SK-N-MC (cell line): ENCODE measurements around the gene C2orf74.

Source experiments
- DNase-seq: peaks from one replicate; pipeline ENCODE4 v3.0.0-alpha.2; 2011; ENCODE audit warnings: low read depth, low spot score
- H3K27ac ChIP-seq: fragments of 200-600 bp; sonication (generic); 2 replicates; pipeline ENCODE4 v1.5.1; 2016; ENCODE audit warnings: mixed run types
- H3K36me3 ChIP-seq: fragments of 200-600 bp; sonication (generic); 2 replicates; pipeline ENCODE4 v1.6.1; 2017; ENCODE audit warnings: antibody characterized with exemption, low read length, mixed read lengths; ENCODE audit not compliant: insufficient read depth
- H3K4me3 ChIP-seq: fragments of 200-600 bp; sonication (generic); 2 replicates; pipeline ENCODE4 v1.5.1; 2016
- H3K9ac ChIP-seq: fragments of 200-600 bp; sonication (generic); 2 replicates; pipeline ENCODE4 v1.8.0; 2017; ENCODE audit warnings: mixed run types, mixed read lengths; ENCODE audit not compliant: insufficient read length
- H3K9me3 ChIP-seq: fragments of 200-600 bp; sonication (generic); 2 replicates; pipeline ENCODE4 v1.6.1; 2017; ENCODE audit warnings: low read depth, mild to moderate bottlenecking, antibody characterized with exemption, low read length, moderate library complexity, mixed read lengths
- EZH2 ChIP-seq: fragments of 200-600 bp; sonication (generic); IDR thresholded peaks from one replicate; pipeline ENCODE4 v1.6.1; 2017; ENCODE audit warnings: antibody characterized with exemption
- FOXP2 ChIP-seq: optimal IDR thresholded peaks from 2 replicates; pipeline ENCODE3; 2011; ENCODE audit warnings: mild to moderate bottlenecking, moderate library complexity; ENCODE audit not compliant: insufficient read depth; ENCODE audit errors: extremely low read length, control extremely low read depth
- POLR2AphosphoS5 ChIP-seq: IDR thresholded peaks from 2 replicates; pipeline ENCODE4 v1.6.1; 2012; ENCODE audit warnings: mild to moderate bottlenecking, low read depth, low read length, borderline replicate concordance

Gene C2orf74

DNA sequence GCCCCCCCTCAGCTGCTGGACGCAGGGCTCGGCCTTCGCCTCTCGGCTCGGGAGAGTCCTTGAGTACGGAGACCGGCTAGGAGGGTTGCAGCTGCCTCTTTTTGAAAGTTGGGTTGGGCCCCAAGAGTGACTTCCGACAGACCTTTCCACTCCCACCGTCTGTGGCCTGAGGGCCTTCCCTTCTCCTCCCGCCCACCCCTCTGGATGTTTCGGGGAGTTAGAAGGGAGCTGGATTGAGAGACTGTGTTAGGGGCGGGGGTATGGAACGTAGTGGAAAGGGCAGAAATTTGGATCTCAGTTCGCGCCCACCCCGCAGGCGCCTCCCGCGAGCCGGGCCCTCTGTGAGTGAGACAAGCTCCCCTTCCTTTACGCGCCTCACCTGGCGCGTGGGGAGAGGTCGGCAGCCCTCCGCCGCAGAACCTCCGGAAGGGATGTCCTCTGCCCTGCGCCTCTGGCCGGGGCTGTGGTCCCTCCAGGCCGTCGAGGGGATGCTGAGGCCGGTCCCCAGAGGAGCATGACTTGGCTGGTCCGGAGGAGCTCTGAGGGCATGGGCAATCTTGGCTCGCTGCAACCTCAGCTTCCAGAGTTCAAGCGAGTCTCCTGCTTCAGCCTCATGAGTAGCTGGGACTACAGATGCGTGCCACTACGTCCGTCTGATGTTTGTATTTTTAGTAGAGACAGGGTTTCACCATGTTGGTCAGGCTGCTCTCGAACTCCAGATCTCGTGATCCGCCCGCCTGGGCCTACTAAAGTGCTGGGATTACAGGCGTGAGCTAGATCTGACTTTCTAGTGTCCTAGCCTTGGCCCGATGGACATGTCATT is 15.9 kb downstream of the C2orf74 start:
- H3K36me3 ChIP-seq = peaks cover 24% of the 10 kb centered on the region
- peak overlapping the region; percentile 90 for H3K27ac ChIP-seq
- H3K9me3 ChIP-seq = no peaks in the 10 kb centered on the region
- TF ChIP-seq FOXP2 (no peak), EZH2 (no peak), POLR2AphosphoS5 (no peak)
- no peak for DNase-seq
- H3K4me3 ChIP-seq = peak overlapping the region; percentile 89
- peak overlapping the region; percentile 95 for H3K9ac ChIP-seq

DNA sequence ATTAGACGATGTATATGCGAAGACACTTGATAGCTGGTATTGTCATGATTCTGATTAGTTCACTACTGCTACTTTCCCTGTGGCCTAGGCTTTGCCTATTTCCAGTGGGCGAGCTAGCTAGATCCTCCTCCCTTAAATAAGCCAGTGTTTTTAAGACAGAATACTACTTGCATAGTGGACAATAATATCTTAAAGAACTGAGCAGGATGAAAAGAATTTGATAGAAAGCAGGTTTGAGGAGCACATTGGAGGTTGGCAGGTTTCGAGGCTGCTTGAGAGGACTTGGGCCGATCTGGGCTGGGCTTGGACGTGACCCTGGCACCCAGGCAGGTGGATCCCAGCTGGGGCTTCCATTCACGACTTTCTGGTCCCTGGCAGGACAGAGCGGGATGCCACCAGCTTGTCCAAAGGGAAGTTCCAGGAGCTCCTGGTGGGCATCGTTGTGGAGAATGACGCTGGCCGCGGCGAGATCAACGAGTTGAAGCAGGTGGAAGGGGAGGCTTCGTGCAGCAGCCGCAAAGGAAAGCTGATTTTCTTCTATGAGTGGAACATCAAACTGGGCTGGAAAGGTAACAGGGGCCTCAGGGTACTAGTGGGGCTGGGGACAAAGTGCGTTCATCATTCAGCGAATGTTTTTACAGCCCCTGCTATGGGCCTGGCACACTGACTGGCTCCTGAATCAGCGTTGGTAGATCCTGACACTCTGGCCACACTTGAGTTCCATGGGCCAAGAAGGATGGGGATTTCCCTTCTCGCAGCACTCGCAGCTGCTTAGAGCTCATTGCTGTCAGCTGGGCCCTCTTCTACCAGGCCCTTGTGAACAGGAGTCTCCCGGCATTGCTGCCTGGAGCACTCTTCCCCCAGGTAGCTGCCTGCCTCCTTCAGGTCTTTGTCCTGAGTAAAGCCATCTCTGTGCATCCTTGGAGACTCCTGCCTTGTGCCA is 16.9 kb downstream of the C2orf74 start:
- no peaks in the 10 kb centered on the region for H3K9me3 ChIP-seq
- no peak overlapping the region for H3K9ac ChIP-seq
- TF ChIP-seq POLR2AphosphoS5 (no peak), EZH2 (no peak), FOXP2 (no peak)
- peak overlapping the region; percentile 89 for H3K4me3 ChIP-seq
- no peak overlapping the region for H3K27ac ChIP-seq
- peaks cover 33% of the 10 kb centered on the region for H3K36me3 ChIP-seq
- no peak for DNase-seq

DNA sequence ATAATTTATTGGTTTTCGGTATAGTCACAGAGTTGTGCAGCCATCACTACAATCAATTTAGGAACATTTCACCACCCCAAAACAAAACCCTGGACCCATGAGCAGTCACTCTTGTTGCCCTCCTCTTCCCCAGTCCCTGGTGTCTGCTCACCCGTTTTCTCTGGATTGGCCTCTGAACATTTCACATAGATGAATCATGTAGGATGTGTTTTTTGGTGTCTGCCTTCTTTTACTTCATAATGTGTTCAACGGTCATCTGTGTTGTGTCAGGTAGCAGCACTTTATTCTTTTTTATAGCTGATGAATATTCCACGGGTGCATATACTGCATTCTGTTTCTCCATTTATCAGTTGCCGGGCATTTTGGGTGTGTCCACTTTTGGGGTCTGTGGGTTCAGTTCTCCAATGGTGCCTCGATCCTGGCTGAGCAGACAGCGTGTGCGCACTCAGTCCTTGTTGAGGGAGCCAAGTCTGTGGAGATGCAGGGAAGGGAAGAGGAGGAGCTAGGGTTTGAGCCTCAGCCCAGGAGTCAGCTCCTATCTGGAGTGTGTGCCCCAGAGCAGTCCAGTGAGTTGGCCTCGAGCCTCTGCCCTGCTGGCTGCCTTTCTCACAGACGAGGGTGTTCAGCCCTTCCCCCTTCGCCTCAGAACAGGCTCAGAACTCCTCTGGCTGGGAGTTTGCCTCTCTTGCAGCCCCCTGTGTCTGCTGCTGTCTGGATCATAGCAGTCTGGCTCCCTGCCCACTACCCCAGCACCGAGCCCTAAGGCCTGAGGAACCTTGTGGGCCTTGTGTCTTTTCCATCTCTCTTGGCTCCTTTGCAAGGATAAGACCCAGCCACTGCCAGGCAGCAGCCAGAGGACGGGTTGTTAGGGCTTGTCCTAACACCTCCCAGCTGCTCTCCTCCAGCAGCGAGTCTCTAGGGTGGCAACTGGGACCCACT is 18.0 kb downstream of the C2orf74 start:
- no peaks in the 10 kb centered on the region for H3K9me3 ChIP-seq

DNA sequence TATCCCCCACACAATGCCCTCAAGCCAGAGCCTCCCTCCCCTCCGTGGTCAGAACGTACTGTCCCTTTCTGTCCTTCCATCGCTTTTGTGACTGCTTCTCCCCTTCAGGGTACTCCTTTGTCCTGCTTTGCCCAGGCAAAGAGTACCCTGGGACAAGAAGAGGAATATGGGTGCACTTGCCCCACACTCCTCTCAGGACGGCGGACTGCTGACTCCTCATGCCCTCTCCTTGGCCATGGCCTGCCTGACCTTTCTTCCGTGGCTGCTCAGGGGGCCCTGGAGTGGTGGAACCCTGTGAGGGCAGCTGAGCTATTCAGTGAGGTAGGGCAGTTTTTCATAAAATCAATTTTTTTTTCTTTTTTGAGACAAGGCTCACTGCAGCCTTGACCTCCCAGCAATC is 18.7 kb downstream of the C2orf74 start:
- no peak for DNase-seq
- Histone ChIP-seq H3K9ac (no peak overlapping the region), H3K27ac (no peak overlapping the region), H3K36me3 (peaks cover 51% of the 10 kb centered on the region), H3K9me3 (no peaks in the 10 kb centered on the region), H3K4me3 (no peak overlapping the region)
- no peak for TF ChIP-seq EZH2
- no peak for TF ChIP-seq POLR2AphosphoS5
- TF ChIP-seq FOXP2 = no peak

More for the DNA sequence above, 18.0 kb downstream of the C2orf74 start:
- no peak for DNase-seq
- Histone ChIP-seq H3K27ac (0 out of 2 replicates have a peak overlapping the region, but pooled peaks have one; percentile 29), H3K36me3 (peaks cover 44% of the 10 kb centered on the region), H3K4me3 (peak overlapping the region; percentile 34), H3K9ac (peak overlapping the region; percentile 29)
- no peak for TF ChIP-seq POLR2AphosphoS5
- TF ChIP-seq EZH2 = no peak
- TF ChIP-seq FOXP2 = no peak

DNA sequence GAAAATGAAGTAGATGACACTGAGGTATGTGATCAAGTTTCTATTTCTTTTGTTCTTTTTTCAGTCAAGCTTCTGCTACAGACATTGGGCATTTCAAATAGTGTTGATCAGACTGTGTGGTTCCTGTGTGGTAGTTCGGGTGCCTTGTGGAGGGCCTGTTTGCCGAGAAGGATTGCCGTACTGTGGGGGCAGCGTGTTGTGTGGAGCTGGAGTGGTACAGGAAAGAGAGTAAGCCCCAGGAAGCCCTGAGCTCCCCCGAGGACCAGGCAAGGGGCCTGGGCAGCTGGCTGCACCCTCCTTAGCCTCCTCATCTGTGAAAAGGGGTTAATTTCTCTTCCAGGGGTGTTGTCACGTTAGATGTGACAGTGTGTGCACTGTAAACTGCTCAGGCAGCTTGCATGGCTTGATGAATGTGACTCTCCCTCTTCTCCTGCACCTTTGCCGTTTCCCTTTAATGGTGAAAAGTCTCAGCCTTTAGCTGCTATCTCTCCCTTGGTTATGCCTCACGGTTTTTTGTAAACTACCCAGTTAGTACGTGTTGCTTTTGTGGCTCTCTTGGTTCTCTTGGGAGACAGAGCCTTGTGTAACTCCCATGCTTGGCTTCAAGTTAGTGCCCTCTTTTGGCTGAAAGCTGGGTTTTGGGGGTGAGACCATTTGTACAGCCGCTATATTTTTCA is 19.5 kb downstream of the C2orf74 start:
- Histone ChIP-seq H3K4me3 (no peak overlapping the region), H3K9me3 (no peaks in the 10 kb centered on the region), H3K27ac (no peak overlapping the region), H3K36me3 (peaks cover 59% of the 10 kb centered on the region), H3K9ac (peak overlapping the region; percentile 48)
- no peak for DNase-seq
- TF ChIP-seq POLR2AphosphoS5 (no peak), FOXP2 (no peak), EZH2 (no peak)

DNA sequence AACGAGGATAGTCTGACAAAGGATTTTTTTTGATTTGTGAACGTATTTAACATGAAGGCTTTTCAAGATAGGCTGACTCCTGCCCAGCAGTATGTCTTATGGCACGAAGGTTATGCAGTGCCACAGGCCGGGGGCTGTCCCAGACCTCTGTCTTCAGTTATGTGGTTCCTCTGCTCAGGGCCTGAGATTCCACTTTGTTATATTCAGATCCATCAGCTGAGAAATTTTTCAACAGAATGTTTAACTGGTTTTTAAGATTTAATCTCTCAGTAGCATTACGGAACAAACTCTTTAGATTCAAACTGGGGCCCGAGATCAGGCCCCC is 20.0 kb downstream of the C2orf74 start:
- Histone ChIP-seq H3K9me3 (no peaks in the 10 kb centered on the region), H3K4me3 (no peak overlapping the region), H3K27ac (no peak overlapping the region), H3K9ac (peak overlapping the region; percentile 48), H3K36me3 (peaks cover 64% of the 10 kb centered on the region)
- no peak for TF ChIP-seq EZH2
- no peak for TF ChIP-seq FOXP2
- TF ChIP-seq POLR2AphosphoS5 = no peak
- DNase-seq = no peak

DNA sequence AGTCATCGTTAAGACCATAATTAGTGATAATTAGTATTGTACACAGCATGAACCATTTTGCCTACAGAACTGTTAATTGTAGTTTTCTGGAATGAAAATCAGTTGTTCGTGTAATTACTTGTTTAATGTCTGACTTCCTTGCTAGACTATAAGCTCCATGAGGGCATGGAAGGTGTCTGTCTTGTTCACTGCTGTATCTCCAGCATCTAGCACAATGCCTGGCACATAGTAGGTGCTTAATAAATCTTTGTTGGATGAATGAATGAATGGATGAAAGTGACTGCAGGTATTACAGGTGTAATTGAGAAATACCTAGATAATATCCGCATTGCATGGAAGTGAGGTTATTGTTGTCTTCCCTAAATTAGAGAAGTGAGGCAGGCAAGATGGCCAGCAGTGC is 21.8 kb downstream of the C2orf74 start:
- no peak for TF ChIP-seq FOXP2
- no peak for TF ChIP-seq POLR2AphosphoS5
- TF ChIP-seq EZH2 = no peak
- H3K27ac ChIP-seq = no peak overlapping the region
- H3K4me3 ChIP-seq = no peak overlapping the region
- H3K36me3 ChIP-seq = peaks cover 81% of the 10 kb centered on the region
- no peak for DNase-seq
- no peak overlapping the region for H3K9ac ChIP-seq
- no peaks in the 10 kb centered on the region for H3K9me3 ChIP-seq
